Left hindlimb (tissue), 1 donor: ENCODE results near the gene MORN1.
A peak's percentile ranks its signal among the peaks of the same experiment; 100 is the strongest.

Experiments used
- DNase-seq: peaks from one replicate; pipeline ENCODE4 v3.0.0-alpha.2; 2018

The MORN1 gene

GRCh38 chr1:2404142-2404889 is 13.0 kb upstream of the MORN1 start:
- DNase-seq, result no peak

DNA sequence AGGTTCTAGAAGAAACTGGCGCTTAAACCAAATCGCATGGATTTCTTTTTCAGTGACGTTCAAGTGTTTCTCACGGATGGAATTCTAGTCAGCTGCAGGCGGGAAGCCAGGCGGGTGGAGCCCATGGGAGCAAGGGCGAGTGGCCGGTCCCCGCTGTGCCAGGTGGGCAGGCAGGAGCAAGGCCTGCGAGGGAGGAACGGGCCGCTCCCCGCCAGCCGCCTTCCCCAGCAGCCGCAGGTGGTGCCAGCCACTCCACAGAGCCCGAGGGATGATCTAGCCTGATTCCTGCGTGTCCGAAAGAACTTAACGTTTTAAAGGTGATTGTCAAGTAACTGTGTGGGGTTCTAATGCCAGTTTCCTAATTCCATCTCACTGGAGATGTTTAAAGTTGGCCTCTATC is 11.9 kb upstream of the MORN1 start:
- no peak for DNase-seq

GRCh38 chr1:2402420-2402819 is 11.1 kb upstream of the MORN1 start:
- DNase-seq, result no peak

GRCh38 chr1:2400950-2401649 is 9.7 kb upstream of the MORN1 start:
- DNase-seq, result no peak

GRCh38 chr1:2400576-2400909 is 9.2 kb upstream of the MORN1 start:
- no peak for DNase-seq

- DNase-seq, result no peak
Measured at GRCh38 chr1:2399890-2400575, 8.7 kb upstream of the MORN1 start.

DNA sequence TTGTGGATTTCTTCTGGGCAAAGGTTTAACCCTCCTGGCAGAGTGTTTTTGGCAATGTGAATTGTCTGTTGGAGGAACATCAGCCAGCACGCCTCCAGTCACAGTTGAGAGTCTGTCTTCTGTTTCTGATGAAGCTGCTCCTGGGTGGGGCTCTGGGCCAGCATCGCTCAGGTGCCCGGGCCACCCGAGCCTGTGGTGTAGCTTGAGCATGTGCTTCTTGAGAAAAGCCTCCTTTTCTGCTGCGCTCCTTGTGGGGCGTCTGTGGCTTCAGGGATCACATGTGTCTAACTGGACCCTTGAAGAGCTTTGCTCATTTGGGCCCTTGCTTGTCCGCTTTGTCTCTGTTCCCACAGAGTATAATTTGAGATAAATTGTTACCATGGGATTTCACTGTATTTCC is 7.5 kb upstream of the MORN1 start:
- DNase-seq, result no peak

- DNase-seq, result no peak
Measured at GRCh38 chr1:2397007-2397679, 5.8 kb upstream of the MORN1 start.

GRCh38 chr1:2396476-2396875 is 5.1 kb upstream of the MORN1 start:
- no peak for DNase-seq

DNA sequence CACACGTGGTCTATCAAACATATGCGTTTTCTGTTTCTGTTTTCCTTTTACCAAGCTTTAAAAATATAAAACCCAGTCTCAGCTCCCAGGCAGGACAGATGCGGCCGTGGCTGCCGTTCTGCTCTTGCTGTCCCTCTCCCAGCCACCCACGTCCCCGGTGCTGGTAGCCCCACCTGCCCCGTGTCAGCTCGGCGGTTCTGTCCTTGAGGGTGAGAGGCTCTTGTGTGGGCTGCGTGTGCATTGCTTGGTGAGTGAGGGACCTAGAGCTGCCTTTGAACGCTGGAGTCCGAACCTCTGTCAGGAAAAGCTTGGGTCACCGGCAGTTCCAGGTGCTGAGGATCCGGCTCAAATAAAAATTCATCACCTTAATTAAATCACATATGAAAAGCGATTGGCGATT is 4.7 kb upstream of the MORN1 start:
- no peak for DNase-seq

DNA sequence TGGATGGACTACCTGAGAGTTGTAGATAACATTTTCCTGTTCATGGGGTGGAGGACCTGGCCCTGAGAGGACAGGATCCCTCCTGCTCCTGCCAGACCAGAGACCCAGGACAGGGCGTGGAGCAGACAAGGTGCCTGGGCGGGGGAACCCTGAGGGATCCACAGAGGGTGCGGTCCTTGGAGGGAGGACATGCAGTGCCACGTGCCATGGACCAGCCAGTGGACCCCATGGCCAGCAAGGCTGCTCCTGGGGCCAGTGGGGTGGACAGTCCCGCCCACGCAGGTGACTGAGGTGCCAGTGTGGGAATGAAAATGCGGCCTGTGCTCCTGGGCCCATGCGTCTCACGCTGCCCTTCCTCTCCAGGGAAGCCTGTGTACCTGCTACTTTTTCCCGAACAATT is 3.9 kb upstream of the MORN1 start:
- no peak for DNase-seq

DNA sequence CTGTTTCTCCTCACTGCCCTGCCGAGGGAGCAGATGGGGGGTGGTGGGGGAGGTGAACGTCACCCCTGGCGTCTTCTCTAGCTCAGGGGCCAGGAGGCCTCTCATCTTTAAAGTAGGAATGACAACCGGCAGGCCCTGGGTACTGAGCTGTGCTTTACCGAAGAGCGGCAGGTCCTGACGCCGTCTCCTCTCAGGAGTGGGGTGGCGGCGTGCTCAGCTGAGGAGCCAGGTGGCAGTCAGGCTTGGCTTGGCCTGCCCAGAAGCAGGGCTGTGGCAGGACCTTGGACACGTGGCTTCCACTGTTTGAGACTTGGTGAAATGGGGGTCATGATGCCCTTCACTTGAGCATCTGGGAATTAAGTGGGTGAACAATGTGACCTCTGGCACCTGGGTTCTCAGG is 3.4 kb upstream of the MORN1 start:
- no peak for DNase-seq

DNA sequence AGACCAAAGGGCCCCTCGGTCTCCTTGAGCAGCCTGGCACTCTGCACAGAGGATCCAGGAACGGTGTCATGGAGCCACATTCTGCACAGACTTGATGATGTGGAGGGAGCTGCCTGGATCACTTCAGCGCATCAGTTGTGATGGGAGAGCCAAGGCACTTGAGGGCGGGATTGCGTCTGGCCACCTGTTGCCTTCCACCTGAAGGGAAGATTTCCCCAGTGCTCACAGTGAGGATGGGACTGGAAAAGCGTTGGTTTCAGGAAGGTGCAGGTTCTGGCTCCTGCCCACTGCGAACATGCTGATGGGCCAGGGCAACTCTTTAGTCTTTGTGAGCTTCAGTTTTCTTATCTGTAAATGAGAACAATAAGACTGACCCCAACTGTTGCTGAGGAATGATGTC is 2.9 kb upstream of the MORN1 start:
- no peak for DNase-seq

GRCh38 chr1:2393471-2393877 is 2.1 kb upstream of the MORN1 start:
- no peak for DNase-seq

DNA sequence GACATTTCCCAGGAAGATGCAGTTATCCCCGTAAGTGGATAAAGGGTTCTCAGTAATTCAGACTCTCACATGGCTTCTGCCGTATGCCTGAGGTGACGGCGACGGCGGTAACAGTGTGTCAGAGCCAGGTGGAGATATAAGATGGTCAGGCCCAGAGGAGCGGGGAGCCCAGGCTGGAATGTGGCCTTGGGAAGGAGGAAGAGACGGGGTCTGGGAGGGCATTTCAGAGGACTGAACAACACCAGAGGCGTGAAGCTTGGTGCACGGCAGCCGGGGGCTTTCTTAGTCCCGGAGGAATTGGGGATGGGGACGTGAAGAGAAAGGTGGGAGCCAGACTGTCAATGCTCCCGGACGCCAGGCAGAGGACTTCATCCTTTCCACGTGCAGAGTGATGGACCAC is 1.3 kb upstream of the MORN1 start:
- DNase-seq, result no peak

- DNase-seq, result no peak
Measured at GRCh38 chr1:2391931-2392509, 666 bp upstream of the MORN1 start.

- DNase-seq, result no peak
Measured at GRCh38 chr1:2389644-2390043, 1.7 kb downstream of the MORN1 start.

DNA sequence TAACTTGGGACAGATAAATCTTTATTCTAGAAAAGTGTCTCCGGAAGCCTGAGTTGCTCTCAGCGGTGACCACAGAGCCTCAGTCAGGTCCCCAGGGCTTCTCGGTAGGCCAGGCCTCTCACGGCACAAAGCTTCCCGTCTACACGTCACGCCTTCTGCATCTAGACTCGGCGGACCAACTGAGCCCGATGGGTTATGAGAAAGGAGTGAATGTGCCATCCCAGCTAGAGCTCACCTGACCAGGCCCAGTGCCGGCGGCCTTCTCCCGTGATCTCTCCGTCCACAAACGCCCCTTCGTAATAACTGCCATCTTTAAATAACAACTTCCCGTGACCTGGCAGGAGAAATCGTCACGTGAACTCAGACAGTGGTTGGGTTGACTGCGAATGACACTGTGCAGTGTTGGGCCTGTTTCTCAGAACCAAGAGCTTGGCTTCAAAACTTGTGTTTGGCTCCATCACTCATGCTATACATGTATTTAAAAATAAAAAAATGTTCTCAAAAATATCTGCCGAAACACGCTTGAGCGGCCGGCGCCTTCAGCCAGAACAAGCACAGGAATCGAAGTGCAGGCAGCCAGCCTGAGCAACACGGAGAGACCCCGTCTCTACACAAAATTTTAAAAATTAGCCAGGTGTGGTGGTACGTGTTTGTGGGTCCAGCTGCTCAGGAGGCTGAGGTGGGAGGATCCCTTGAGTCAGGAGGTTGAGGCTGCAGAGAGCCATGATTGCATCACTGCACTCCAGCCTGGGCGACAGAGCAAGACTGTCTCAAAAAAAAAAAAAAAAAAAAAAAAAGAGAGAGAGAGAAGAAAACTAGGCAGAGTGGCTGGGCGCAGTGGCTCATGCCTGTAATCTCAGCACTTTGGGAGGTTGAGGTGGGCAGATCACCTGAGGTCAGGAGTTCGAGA is 3.1 kb downstream of the MORN1 start:
- peak; percentile 23 for DNase-seq

DNA sequence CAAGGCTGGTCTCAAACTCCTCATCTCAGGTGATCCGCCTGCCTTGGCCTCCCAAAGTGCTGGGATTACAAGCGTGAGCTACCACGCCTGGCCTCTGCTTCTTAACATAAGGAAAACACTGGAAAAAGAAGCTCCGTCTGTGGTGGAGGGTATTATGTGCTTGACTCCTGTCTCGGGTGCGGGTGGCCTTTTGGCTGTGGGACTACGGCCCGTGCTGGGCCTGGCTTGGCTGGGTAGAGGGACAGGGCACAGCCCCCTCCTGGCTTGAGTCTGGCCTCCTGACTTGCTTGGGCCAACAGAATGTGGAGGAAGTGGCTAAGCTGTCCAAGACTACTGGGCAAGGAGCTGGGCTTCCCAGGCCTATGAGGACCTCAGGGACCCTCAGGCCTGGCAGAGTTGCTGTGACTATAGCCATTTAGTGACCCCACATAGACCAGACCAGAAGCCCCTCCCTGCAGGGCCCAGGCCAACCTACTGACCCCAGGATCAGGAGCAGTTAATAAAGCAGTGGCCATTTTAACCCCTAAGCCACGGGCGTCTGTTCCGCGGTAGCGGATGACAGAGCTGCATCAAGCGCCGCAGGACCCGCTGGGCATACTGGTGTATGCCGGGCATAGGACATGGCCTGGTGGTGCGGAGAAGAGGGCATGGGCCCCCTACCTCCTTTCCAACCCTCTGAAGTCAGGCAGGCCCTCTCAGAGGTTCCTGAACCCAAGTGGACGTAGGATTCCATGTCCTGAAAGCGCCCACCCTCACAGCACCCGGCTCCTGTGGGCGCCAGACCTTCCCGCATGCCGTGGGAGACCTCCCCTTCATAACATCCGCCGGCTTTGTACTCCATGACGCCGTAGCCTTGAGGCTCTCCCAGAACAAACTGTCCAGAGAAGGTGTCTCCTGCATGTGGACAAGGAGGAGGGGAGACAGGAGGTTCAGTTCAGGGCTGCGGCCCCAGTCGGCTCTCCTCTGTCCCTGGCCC is 4.4 kb downstream of the MORN1 start:
- peak; percentile 22 for DNase-seq

DNA sequence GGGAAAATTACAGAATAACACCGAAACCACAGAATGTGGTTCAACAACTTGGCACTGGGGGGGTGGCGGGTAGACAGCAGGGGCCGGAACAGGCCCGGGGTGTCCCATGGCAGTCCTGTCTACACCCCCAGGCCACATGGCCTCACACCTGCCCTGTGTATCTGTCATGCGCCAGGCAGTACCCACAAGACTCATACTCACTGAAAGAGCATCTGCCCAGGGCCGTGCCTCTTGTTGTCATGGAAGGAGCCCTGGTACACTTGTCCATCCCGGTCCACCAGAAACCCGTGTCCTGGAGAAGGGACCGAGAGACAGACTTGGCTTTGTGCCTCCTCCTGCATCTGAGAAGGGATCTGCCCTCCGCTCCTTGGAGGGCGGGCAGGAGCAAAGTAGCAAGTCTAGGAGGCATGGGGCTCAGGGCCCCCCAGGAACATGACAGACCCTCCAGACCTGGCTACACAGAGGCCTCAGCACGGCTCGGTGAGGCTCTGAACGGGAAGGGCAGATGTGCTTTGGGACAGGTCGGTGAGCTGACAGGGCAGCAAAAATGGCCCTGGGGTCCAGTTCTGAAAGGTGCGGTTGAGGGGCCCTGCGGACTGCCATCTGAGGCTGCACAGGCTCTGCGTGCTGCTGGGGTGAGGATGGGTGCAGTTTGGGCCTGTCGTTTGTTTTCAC is 5.6 kb downstream of the MORN1 start:
- DNase-seq, result peak; percentile 28
